ENCODE measurements around the gene NKX1-1. TPM values are rescaled to one million over a fixed set of nuclear protein-coding genes. Genes with fewer than 3 reads are reported as not detected.

The NKX1-1 gene
- total and polyA plus RNA-seq, 12 donors = not detected

DNA sequence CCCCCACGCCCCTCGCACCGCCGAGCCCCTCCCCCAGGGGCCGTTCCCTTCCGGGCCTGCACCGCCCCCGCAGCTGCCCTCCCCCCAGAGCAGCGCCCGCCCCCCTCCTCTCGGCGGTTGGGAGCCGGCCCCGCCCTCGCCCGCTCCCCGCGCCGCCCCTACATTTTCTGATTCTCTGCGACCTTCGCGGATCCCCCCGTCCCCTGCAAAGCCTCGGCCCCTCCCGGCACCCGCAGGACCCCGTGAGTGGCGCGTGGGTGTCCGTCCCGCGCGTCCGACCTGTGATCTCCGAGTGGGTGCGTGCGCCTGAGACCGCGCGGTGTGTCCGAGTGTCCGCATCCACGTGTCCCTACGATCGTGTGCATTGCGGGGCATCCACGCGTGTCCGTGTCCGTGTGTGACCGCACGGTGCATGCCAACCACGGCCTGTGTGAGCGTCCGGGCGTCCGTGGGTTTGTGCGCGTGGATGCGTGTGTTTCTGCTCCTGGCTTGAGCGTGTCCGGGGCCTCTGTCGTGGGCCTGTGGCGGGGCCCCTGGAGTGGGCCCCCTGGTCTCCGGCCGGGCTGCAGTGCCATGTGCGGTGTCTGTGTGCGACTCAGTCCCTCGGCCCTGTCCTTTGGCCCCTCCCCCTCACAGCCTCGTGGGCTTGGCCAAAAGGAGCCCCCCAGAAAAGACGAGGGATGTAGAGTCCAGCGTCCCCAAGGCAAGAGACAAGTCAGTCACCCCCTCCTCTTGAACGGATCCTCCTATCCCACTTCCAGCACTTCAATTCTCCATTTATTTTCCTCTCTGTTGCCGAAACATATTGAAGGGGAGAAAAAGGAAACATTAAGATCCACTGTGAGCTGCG lies 8.8 kb upstream of the NKX1-1 start:
- no peaks in the 10 kb centered on the region for H3K4me1 ChIP-seq (replicated peaks in 1 of 2)
- H3K27ac ChIP-seq = no peak overlapping the region
- WGBS, 4 donors = 36 to 55% (median 40%) methylated on average over 14 to 75 of the region's 75 CpGs
- intact Hi-C loops (cut with DNase I) = no loop called here
- H3K4me3 ChIP-seq = no peak overlapping the region
- TF ChIP-seq, protein P1, sequence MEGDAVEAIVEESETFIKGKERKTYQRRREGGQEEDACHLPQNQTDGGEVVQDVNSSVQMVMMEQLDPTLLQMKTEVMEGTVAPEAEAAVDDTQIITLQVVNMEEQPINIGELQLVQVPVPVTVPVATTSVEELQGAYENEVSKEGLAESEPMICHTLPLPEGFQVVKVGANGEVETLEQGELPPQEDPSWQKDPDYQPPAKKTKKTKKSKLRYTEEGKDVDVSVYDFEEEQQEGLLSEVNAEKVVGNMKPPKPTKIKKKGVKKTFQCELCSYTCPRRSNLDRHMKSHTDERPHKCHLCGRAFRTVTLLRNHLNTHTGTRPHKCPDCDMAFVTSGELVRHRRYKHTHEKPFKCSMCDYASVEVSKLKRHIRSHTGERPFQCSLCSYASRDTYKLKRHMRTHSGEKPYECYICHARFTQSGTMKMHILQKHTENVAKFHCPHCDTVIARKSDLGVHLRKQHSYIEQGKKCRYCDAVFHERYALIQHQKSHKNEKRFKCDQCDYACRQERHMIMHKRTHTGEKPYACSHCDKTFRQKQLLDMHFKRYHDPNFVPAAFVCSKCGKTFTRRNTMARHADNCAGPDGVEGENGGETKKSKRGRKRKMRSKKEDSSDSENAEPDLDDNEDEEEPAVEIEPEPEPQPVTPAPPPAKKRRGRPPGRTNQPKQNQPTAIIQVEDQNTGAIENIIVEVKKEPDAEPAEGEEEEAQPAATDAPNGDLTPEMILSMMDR (IDR thresholded peaks at IDR 0.05) = no peak
- no peak for TF ChIP-seq POLR2A (IDR thresholded peaks at IDR 0.05)
- peak in 1 of 7 donors; percentile 7 for DNase-seq
- peaks cover 59% of the 10 kb centered on the region for H3K27me3 ChIP-seq
- H3K36me3 ChIP-seq (replicated peaks in 1 of 2) = no peaks in the 10 kb centered on the region
- no peaks in the 10 kb centered on the region for H3K9me3 ChIP-seq (replicated peaks in 1 of 3)

GRCh38 chr4:1413687-1414479 lies 7.6 kb upstream of the NKX1-1 start:
- no peak overlapping the region for H3K27ac ChIP-seq
- WGBS, 4 donors = 16 to 37% (median 22%) methylated on average over 13 to 71 of the region's 77 CpGs
- H3K36me3 ChIP-seq (replicated peaks in 1 of 2) = no peaks in the 10 kb centered on the region
- no peaks in the 10 kb centered on the region for H3K9me3 ChIP-seq (replicated peaks in 1 of 3)
- TF ChIP-seq POLR2A (IDR thresholded peaks at IDR 0.05) = no peak
- TF ChIP-seq, protein P1 (IDR thresholded peaks at IDR 0.05) = no peak
- intact Hi-C loops (cut with DNase I) = no loop called here
- H3K4me3 ChIP-seq = no peak overlapping the region
- H3K4me1 ChIP-seq (replicated peaks in 1 of 2) = no peaks in the 10 kb centered on the region
- H3K27me3 ChIP-seq = peaks cover 68% of the 10 kb centered on the region
- no peak for DNase-seq

DNA sequence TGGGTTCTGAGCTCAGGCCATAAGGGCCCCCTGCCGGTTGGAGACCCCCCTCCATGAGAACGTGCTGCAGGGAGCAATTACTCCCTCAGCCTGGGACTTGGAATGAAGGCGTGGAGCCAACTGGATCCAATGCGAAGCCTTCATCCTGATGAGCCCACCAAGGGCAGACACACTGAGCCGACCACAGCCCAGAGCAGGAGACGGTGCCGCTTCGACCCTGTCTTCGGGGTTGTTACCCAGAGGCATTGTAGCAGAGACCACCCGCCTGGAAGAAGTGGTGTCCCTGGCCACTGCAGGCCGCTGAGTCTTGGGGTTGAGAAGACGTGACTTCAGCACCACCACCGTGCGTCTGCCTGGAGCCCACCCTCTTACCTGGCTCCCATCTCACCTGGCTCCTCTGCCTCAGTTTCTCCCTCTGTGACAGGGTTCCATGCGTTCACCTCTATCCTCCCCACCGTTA lies 7.0 kb upstream of the NKX1-1 start:
- no peak overlapping the region for H3K4me3 ChIP-seq
- H3K9me3 ChIP-seq (replicated peaks in 1 of 3) = no peaks in the 10 kb centered on the region
- no peaks in the 10 kb centered on the region for H3K36me3 ChIP-seq (replicated peaks in 1 of 2)
- H3K27me3 ChIP-seq = peaks cover 75% of the 10 kb centered on the region
- DNase-seq = peak in 1 of 7 donors; percentile 33
- no peak overlapping the region for H3K27ac ChIP-seq
- TF ChIP-seq, protein P1 (IDR thresholded peaks at IDR 0.05) = no peak
- TF ChIP-seq POLR2A (IDR thresholded peaks at IDR 0.05) = no peak
- 52 to 60% (median 57%) methylated on average over 7 to 16 of the region's 16 CpGs for WGBS, 4 donors
- intact Hi-C loops (cut with DNase I) = no loop called here
- no peaks in the 10 kb centered on the region for H3K4me1 ChIP-seq (replicated peaks in 1 of 2)
